HCT116 (cell line): Measurements from ENCODE around the gene APBA1. TPM values are rescaled to one million over a fixed set of nuclear protein-coding genes. Genes with fewer than 3 reads are reported as not detected.

Source experiments
- ATAC-seq: fragments of 200-7000 bp; cut with Tn5 transposase; 2 replicates; pipeline ENCODE4 v1.9.1; 2020; ENCODE audit warnings: mild to moderate bottlenecking, moderate library complexity
- BruUV-seq: library from RNA; stranded (reverse); fragments of 400-500 nt; replicated peaks from 2 replicates; lab custom pipeline; 2021; lab: Mats Ljungman, UMichigan
- CTCF ChIA-PET: fragments of 300-600 bp; sonication (Branson Sonifier 250); formaldehyde crosslinking; loops from one replicate; lab custom pipeline; 2021; ENCODE audit warnings: antibody characterized with exemption; lab: Charles Lee
- POLR2A ChIA-PET: fragments of 300-600, 350-600 bp; sonication (Branson Sonifier 250); formaldehyde crosslinking; loops from one replicate; lab custom pipeline; 2021; ENCODE audit warnings: antibody characterized with exemption; lab: Charles Lee
- RAD21 ChIA-PET, 2 experiments: fragments of 300-600 bp; sonication (Branson Sonifier 250); formaldehyde crosslinking; loops; one replicate each; lab custom pipeline; 2023; ENCODE audit warnings: low total read pairs in 2 of 2; ENCODE audit not compliant: uncharacterized antibody in 2 of 2, unreplicated experiment in 2 of 2, low non-redundant PET in 1 of 2; lab: Charles Lee
- DNase-seq: peaks from one replicate; pipeline ENCODE4 v3.0.0-alpha.2; 2010; ENCODE audit warnings: low read depth, low spot score
- H2AFZ ChIP-seq: fragments of 200-600 bp; shearing (Covaris generic), sonication (generic); 2 replicates; pipeline ENCODE4 v1.6.1; 2017; ENCODE audit warnings: low read depth, mixed run types, mixed read lengths, antibody characterized with exemption, low read length; ENCODE audit not compliant: poor library complexity, severe bottlenecking
- H3K27ac ChIP-seq: 2 replicates; pipeline ENCODE4 v1.5.1; 2012; ENCODE audit warnings: low read depth, low read length
- H3K27me3 ChIP-seq: fragments of 200-600 bp; sonication (generic); 2 replicates; pipeline ENCODE4 v1.6.1; 2016; ENCODE audit warnings: mixed run types, low read length, mixed read lengths; ENCODE audit not compliant: insufficient read depth
- H3K36me3 ChIP-seq, 2 experiments: fragments of 200-500 bp in 1 of 2; fragments of 200-600 bp in 1 of 2; sonication (Bioruptor generic) in 1 of 2; sonication (generic) in 1 of 2; 2 replicates each; pipeline versions ENCODE4 v1.5.1 to v1.6.1; 2014 to 2016; ENCODE audit warnings: low read length in 2 of 2, inconsistent platforms in 1 of 2, mixed read lengths in 1 of 2, mixed run types in 1 of 2; ENCODE audit not compliant: insufficient read depth in 2 of 2, control insufficient read depth in 1 of 2
- H3K4me1 ChIP-seq, 2 experiments: fragments of 200-600 bp in 1 of 2; sonication (generic) in 1 of 2; 2 replicates each; pipeline versions ENCODE4 v1.5.1 to v1.6.1; 2012 to 2017; ENCODE audit warnings: low read length in 2 of 2, inconsistent platforms in 1 of 2, mild to moderate bottlenecking in 1 of 2, mixed read lengths in 1 of 2, mixed run types in 1 of 2, moderate library complexity in 1 of 2; ENCODE audit not compliant: insufficient read depth in 2 of 2, control insufficient read depth in 1 of 2
- H3K4me2 ChIP-seq: fragments of 200-600 bp; sonication (generic); 2 replicates; pipeline ENCODE4 v1.6.1; 2017; ENCODE audit warnings: mixed run types, low read length, mixed read lengths
- H3K4me3 ChIP-seq, 2 experiments: fragments of 200-600 bp in 1 of 2; sonication (generic) in 1 of 2; replicated peaks in 1 of 2; 2 replicates each; pipeline ENCODE4 v1.5.1; 2011 to 2016; ENCODE audit warnings: low read length in 2 of 2, control low read depth in 1 of 2, low read depth in 1 of 2, mild to moderate bottlenecking in 1 of 2, mixed read lengths in 1 of 2, mixed run types in 1 of 2
- H3K79me2 ChIP-seq: fragments of 200-600 bp; sonication (generic); 2 replicates; pipeline ENCODE4 v1.6.1; 2017; ENCODE audit warnings: mild to moderate bottlenecking, mixed run types, low read length, moderate library complexity, mixed read lengths; ENCODE audit not compliant: insufficient read depth
- H3K9ac ChIP-seq: fragments of 200-600 bp; sonication (generic); 2 replicates; pipeline ENCODE4 v1.6.1; 2016; ENCODE audit warnings: low read length, mixed read lengths
- H3K9me2 ChIP-seq: fragments of 200-600 bp; sonication (generic), shearing (Covaris generic); 2 replicates; pipeline ENCODE4 v1.6.1; 2017; ENCODE audit warnings: mixed run types, mild to moderate bottlenecking, moderate library complexity; ENCODE audit not compliant: insufficient read depth
- H3K9me3 ChIP-seq, 2 experiments: fragments of 200-500 bp in 1 of 2; fragments of 200-600 bp in 1 of 2; sonication (Bioruptor generic) in 1 of 2; sonication (generic) in 1 of 2; 2 replicates each; pipeline ENCODE4 v1.6.1; 2014 to 2017; ENCODE audit warnings: low read length in 2 of 2, mixed read lengths in 2 of 2, inconsistent platforms in 1 of 2, low read depth in 1 of 2, mild to moderate bottlenecking in 1 of 2, mixed run types in 1 of 2, moderate library complexity in 1 of 2; ENCODE audit not compliant: control insufficient read depth in 1 of 2, insufficient read depth in 1 of 2
- H4K20me1 ChIP-seq: fragments of 200-600 bp; sonication (generic), shearing (Covaris generic); 2 replicates; pipeline ENCODE4 v1.6.1; 2017; ENCODE audit warnings: mixed run types, mild to moderate bottlenecking, moderate library complexity; ENCODE audit not compliant: insufficient read depth
- CEBPB ChIP-seq: IDR thresholded peaks from 2 replicates; pipeline ENCODE4 v1.6.1; 2012; ENCODE audit warnings: low read depth
- EGR1 ChIP-seq: IDR thresholded peaks from 2 replicates; pipeline ENCODE4 v1.6.1; 2012; ENCODE audit warnings: low read depth
- ELF1 ChIP-seq: IDR thresholded peaks from 2 replicates; pipeline ENCODE4 v1.6.1; 2012; ENCODE audit warnings: low read depth, borderline replicate concordance
- EZH2 ChIP-seq: fragments of 200-600 bp; sonication (generic); IDR thresholded peaks from 2 replicates; pipeline ENCODE4 v1.6.1; 2017; ENCODE audit warnings: antibody characterized with exemption, mixed run types
- EZH2phosphoT487 ChIP-seq: fragments of 200-600 bp; IDR thresholded peaks from 2 replicates; pipeline ENCODE4 v1.6.1; 2018; ENCODE audit warnings: antibody characterized with exemption, borderline replicate concordance
- FOSL1 ChIP-seq: IDR thresholded peaks from 2 replicates; pipeline ENCODE4 v1.6.1; 2012; ENCODE audit warnings: low read depth
- JUND ChIP-seq: IDR thresholded peaks from 2 replicates; pipeline ENCODE4 v1.6.1; 2012
- POLR2A ChIP-seq: IDR thresholded peaks from 2 replicates; pipeline ENCODE4 v1.7.0; 2011; ENCODE audit warnings: borderline replicate concordance; ENCODE audit not compliant: insufficient read depth, insufficient read length; ENCODE audit errors: extremely low read depth
- POLR2AphosphoS5 ChIP-seq: IDR thresholded peaks from 2 replicates; pipeline ENCODE4 v1.6.1; 2011; ENCODE audit warnings: mild to moderate bottlenecking, low read depth, low read length, moderate library complexity
- RAD21 ChIP-seq: IDR thresholded peaks from 2 replicates; pipeline ENCODE4 v1.6.1; 2012; ENCODE audit warnings: low read depth, mild to moderate bottlenecking
- SIN3A ChIP-seq: IDR thresholded peaks from 2 replicates; pipeline ENCODE4 v1.6.1; 2012; ENCODE audit warnings: low read depth
- SP1 ChIP-seq: IDR thresholded peaks from 2 replicates; pipeline ENCODE4 v1.6.1; 2012; ENCODE audit warnings: low read depth
- SRF ChIP-seq: IDR thresholded peaks from 2 replicates; pipeline ENCODE4 v1.6.1; 2012; ENCODE audit warnings: low read depth
- YY1 ChIP-seq: IDR thresholded peaks from 2 replicates; pipeline ENCODE4 v1.6.1; 2011; ENCODE audit warnings: low read length, low read depth, moderate library complexity, mild to moderate bottlenecking; ENCODE audit not compliant: insufficient replicate concordance; ENCODE audit errors: extremely low read depth
- ZFX ChIP-seq: fragments of 450-650 bp; IDR thresholded peaks from 2 replicates; pipeline ENCODE4 v1.6.1; 2017
- intact Hi-C: fragments of 100-400 bp; cut with micrococcal nuclease; formaldehyde crosslinking; loops from 2 replicates; pipeline ENCODE4 v1.10.0; 2022
- total RNA-seq: library from RNA; stranded (reverse); gene quantifications from one replicate; pipeline ENCODE4 v1.2.1, GENCODE V29; 2021; ENCODE audit not compliant: unreplicated experiment
- TF ChIP-seq, protein P1 (sequence below): IDR thresholded peaks from 2 replicates; pipeline ENCODE4 v1.6.1; 2011; ENCODE audit warnings: mild to moderate bottlenecking, low read length, moderate library complexity; ENCODE audit not compliant: insufficient replicate concordance; ENCODE audit errors: extremely low read depth
- TF ChIP-seq, protein P2 (sequence below): IDR thresholded peaks from 2 replicates; pipeline ENCODE4 v1.6.1; 2012
- TF ChIP-seq, protein P3 (sequence below): IDR thresholded peaks from 2 replicates; pipeline ENCODE4 v1.6.1; 2012
- TF ChIP-seq, protein P4 (sequence below): IDR thresholded peaks from 2 replicates; pipeline ENCODE4 v1.6.1; 2012; ENCODE audit warnings: low read depth
- TF ChIP-seq, protein P5 (sequence below), 3 experiments: fragments of 200-600 bp in 1 of 3; sonication (generic) in 1 of 3; IDR thresholded peaks in 2 of 3; conservative IDR thresholded peaks in 1 of 3; 2 replicates each; pipeline ENCODE4 v1.5.1; 2012 to 2017; ENCODE audit warnings: low read depth in 2 of 3, low read length in 2 of 3, antibody characterized with exemption in 1 of 3, borderline replicate concordance in 1 of 3, control low read depth in 1 of 3, mild to moderate bottlenecking in 1 of 3, mixed read lengths in 1 of 3, mixed run types in 1 of 3, moderate library complexity in 1 of 3; ENCODE audit not compliant: insufficient read depth in 1 of 3

The APBA1 gene
- total RNA-seq, 1 experiment from 2014 or later = 0.20 TPM

DNA sequence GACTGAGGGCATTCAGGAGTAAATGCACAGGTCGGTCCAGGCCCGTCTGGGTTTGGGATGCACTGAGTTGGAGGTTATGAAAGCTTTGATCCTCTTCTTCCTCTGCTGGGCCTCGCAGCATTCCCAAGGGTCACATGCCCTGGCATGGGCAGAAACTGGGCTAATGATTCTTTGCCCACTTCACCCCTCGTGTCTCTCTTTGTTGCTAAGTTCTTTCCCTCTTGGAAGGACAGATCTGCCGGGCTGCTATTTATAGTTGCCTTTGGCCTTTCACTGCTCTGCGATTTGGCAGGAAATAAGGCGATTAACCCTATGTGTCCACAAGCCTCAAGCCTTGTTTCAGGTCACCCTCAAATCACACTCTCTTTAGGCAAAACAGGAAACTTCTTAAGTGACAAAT is 280.2 kb downstream of the APBA1 start:
- CTCF ChIA-PET = no interaction called here
- RAD21 ChIA-PET = no interaction called here

More for the DNA sequence above, 280.2 kb downstream of the APBA1 start:
- Histone ChIP-seq H3K9me2 (no peaks in the 10 kb centered on the region), H3K9me3 (no peaks in the 10 kb centered on the region), H3K9ac (no peak overlapping the region), H3K79me2 (no peaks in the 10 kb centered on the region), H3K4me3 (no peak overlapping the region), H4K20me1 (no peaks in the 10 kb centered on the region), H3K4me2 (no peak overlapping the region), H3K27me3 (peaks cover 3% of the 10 kb centered on the region; the same call in 1 of the 2 replicates), H3K27ac (no peak overlapping the region), H2AFZ (no peak overlapping the region), H3K4me1 (no peaks in the 10 kb centered on the region), H3K36me3 (no peaks in the 10 kb centered on the region)
- DNase-seq = no peak
- no peak for ATAC-seq
- BruUV-seq = no TSS peak
- intact Hi-C loops = no loop called here
- TF ChIP-seq POLR2A = no peak
- TF ChIP-seq EZH2phosphoT487 = no peak
- TF ChIP-seq, protein P1, sequence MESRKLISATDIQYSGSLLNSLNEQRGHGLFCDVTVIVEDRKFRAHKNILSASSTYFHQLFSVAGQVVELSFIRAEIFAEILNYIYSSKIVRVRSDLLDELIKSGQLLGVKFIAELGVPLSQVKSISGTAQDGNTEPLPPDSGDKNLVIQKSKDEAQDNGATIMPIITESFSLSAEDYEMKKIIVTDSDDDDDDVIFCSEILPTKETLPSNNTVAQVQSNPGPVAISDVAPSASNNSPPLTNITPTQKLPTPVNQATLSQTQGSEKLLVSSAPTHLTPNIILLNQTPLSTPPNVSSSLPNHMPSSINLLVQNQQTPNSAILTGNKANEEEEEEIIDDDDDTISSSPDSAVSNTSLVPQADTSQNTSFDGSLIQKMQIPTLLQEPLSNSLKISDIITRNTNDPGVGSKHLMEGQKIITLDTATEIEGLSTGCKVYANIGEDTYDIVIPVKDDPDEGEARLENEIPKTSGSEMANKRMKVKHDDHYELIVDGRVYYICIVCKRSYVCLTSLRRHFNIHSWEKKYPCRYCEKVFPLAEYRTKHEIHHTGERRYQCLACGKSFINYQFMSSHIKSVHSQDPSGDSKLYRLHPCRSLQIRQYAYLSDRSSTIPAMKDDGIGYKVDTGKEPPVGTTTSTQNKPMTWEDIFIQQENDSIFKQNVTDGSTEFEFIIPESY = no peak
- no peak for TF ChIP-seq SP1
- TF ChIP-seq CEBPB = no peak
- TF ChIP-seq, protein P2, sequence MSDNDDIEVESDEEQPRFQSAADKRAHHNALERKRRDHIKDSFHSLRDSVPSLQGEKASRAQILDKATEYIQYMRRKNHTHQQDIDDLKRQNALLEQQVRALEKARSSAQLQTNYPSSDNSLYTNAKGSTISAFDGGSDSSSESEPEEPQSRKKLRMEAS = no peak
- TF ChIP-seq RAD21 = no peak
- TF ChIP-seq, protein P3, sequence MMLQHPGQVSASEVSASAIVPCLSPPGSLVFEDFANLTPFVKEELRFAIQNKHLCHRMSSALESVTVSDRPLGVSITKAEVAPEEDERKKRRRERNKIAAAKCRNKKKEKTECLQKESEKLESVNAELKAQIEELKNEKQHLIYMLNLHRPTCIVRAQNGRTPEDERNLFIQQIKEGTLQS = no peak
- TF ChIP-seq SRF = no peak
- TF ChIP-seq EGR1 = no peak
- no peak for TF ChIP-seq ELF1
- TF ChIP-seq POLR2AphosphoS5 = no peak
- no peak for TF ChIP-seq FOSL1
- TF ChIP-seq, protein P4, sequence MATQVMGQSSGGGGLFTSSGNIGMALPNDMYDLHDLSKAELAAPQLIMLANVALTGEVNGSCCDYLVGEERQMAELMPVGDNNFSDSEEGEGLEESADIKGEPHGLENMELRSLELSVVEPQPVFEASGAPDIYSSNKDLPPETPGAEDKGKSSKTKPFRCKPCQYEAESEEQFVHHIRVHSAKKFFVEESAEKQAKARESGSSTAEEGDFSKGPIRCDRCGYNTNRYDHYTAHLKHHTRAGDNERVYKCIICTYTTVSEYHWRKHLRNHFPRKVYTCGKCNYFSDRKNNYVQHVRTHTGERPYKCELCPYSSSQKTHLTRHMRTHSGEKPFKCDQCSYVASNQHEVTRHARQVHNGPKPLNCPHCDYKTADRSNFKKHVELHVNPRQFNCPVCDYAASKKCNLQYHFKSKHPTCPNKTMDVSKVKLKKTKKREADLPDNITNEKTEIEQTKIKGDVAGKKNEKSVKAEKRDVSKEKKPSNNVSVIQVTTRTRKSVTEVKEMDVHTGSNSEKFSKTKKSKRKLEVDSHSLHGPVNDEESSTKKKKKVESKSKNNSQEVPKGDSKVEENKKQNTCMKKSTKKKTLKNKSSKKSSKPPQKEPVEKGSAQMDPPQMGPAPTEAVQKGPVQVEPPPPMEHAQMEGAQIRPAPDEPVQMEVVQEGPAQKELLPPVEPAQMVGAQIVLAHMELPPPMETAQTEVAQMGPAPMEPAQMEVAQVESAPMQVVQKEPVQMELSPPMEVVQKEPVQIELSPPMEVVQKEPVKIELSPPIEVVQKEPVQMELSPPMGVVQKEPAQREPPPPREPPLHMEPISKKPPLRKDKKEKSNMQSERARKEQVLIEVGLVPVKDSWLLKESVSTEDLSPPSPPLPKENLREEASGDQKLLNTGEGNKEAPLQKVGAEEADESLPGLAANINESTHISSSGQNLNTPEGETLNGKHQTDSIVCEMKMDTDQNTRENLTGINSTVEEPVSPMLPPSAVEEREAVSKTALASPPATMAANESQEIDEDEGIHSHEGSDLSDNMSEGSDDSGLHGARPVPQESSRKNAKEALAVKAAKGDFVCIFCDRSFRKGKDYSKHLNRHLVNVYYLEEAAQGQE = no peak
- TF ChIP-seq JUND = no peak
- no peak for TF ChIP-seq ZFX
- no peak for TF ChIP-seq EZH2
- TF ChIP-seq SIN3A = no peak
- no peak for TF ChIP-seq YY1
- TF ChIP-seq, protein P5, sequence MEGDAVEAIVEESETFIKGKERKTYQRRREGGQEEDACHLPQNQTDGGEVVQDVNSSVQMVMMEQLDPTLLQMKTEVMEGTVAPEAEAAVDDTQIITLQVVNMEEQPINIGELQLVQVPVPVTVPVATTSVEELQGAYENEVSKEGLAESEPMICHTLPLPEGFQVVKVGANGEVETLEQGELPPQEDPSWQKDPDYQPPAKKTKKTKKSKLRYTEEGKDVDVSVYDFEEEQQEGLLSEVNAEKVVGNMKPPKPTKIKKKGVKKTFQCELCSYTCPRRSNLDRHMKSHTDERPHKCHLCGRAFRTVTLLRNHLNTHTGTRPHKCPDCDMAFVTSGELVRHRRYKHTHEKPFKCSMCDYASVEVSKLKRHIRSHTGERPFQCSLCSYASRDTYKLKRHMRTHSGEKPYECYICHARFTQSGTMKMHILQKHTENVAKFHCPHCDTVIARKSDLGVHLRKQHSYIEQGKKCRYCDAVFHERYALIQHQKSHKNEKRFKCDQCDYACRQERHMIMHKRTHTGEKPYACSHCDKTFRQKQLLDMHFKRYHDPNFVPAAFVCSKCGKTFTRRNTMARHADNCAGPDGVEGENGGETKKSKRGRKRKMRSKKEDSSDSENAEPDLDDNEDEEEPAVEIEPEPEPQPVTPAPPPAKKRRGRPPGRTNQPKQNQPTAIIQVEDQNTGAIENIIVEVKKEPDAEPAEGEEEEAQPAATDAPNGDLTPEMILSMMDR (IDR thresholded peaks at IDR 0.05 in 2 of 3, conservative IDR thresholded peaks at IDR 0.05 in 1 of 3; ENCODE audit: borderline replicate concordance in 1 of 3, insufficient read depth in 1 of 3, low read depth in 2 of 3, low read length in 2 of 3) = no peak
- POLR2A ChIA-PET = no interaction called here
